Posterior vena cava (tissue), 2 donors: ENCODE results near the gene RRP12. TPM values are rescaled to one million over a fixed set of nuclear protein-coding genes. Genes with fewer than 3 reads are reported as not detected.
"Not testable (repeated sequence)": the region's sequence is repeated elsewhere in the genome, so short reads cannot be mapped to it uniquely, and the experiment has no call there.

Experiments used
- DNase-seq: peaks from one replicate; pipeline ENCODE4 v3.0.0-alpha.2; 2020; ENCODE audit warnings: low spot score
- intact Hi-C, 2 donors: fragments of 100-400 bp; cut with DNase I; formaldehyde crosslinking; loops; one replicate each; pipeline versions ENCODE4 v1.14.1 to v1.14.2; 2022 to 2023
- long read RNA-seq, 2 donors: library from polyadenylated mRNA; unstranded; transcript quantifications; one replicate each; pipeline ENCODE4 v2.0.0, GENCODE V29; 2020 to 2021
- total RNA-seq, 2 donors: library from RNA; stranded (reverse); fragmentation: NEBNext Ultra II Directional; extraction: Animal tissue kit (Norgen Biotek cat#: 25700); gene quantifications; one replicate each; pipeline ENCODE4 v1.2.1, GENCODE V29; 2021
- donor health status: DM: yes; HTN: yes; CAD: no.
- donor health status: DM: yes; HTN: yes; CAD: no.

Gene RRP12
- total RNA-seq, result 10 to 100 TPM; 16.7 to 25.9 TPM
- long read RNA-seq, donor 1, full-length matches to known transcripts, result 4 of 10 reads
- long read RNA-seq, donor 1, partial matches to known transcripts, result 4 of 10 reads
- long read RNA-seq, donor 1, other reads (novel, unspliced or antisense), result 2 of 10 reads
- long read RNA-seq, donor 2, full-length matches to known transcripts, result 2 of 36 reads
- long read RNA-seq, donor 2, partial matches to known transcripts, result 29 of 36 reads
- long read RNA-seq, donor 2, other reads (novel, unspliced or antisense), result 5 of 36 reads

GRCh38 chr10:97400665-97401454 lies at the start of gene RRP12:
Gene RRP12, minus strand, starts transcription at chr10:97401340. Its CDS starts 109 bp downstream, at chr10:97401231.
- intact Hi-C loops, result no loop called here
- DNase-seq, result peak; percentile 88

- intact Hi-C loops, result no loop called here
These were observed 49.7 kb upstream of the RRP12 start for GRCh38 chr10:97450828-97451227.

GRCh38 chr10:97445722-97446639 lies 44.8 kb upstream of the RRP12 start, which contains the start of the genes EXOSC1 and ZDHHC16:
Gene EXOSC1, minus strand, starts transcription at chr10:97446006. Its CDS starts 21 bp downstream, at chr10:97445985.
Gene ZDHHC16, plus strand, starts transcription at chr10:97446175. Its CDS starts 5,501 bp downstream, at chr10:97451676.
- intact Hi-C loops, result no loop called here
- peak; percentile 96 for DNase-seq

More at GRCh38 chr10:97450828-97451227, 49.7 kb upstream of the RRP12 start:
- DNase-seq, result no peak

GRCh38 chr10:97445357-97445721 lies 44.2 kb upstream of the RRP12 start:
- DNase-seq, result no peak
- intact Hi-C loops, result no loop called here

- intact Hi-C loops, result no loop called here
- DNase-seq, result no peak
These were observed 43.1 kb upstream of the RRP12 start for GRCh38 chr10:97444212-97444611.

GRCh38 chr10:97442277-97442676 lies 41.1 kb upstream of the RRP12 start:
- intact Hi-C loops, result no loop called here
- DNase-seq, result no peak

- DNase-seq, result no peak
- intact Hi-C loops, result no loop called here
These were observed 34.1 kb upstream of the RRP12 start for GRCh38 chr10:97435211-97435610.

GRCh38 chr10:97434557-97434956 lies 33.4 kb upstream of the RRP12 start:
- intact Hi-C loops, result no loop called here

GRCh38 chr10:97434055-97434454 lies 32.9 kb upstream of the RRP12 start:
- no peak for DNase-seq
- intact Hi-C loops, result no loop called here

More at GRCh38 chr10:97434557-97434956, 33.4 kb upstream of the RRP12 start:
- no peak for DNase-seq

- intact Hi-C loops, result no loop called here
- DNase-seq, result no peak
These were observed 27.4 kb upstream of the RRP12 start for GRCh38 chr10:97428572-97428981.

- no peak for DNase-seq
- intact Hi-C loops, result no loop called here
These were observed 26.5 kb upstream of the RRP12 start for GRCh38 chr10:97427571-97428179.

- no peak for DNase-seq
- intact Hi-C loops, result no loop called here
These were observed 25.8 kb upstream of the RRP12 start for GRCh38 chr10:97426776-97427570.

- intact Hi-C loops, result no loop called here
- DNase-seq, result peak; percentile 99
These were observed 25.0 kb upstream of the RRP12 start, which contains the start of gene PGAM1 for GRCh38 chr10:97425964-97426775. Gene PGAM1, plus strand, starts transcription at chr10:97426191. Its CDS starts 117 bp downstream, at chr10:97426308.

- intact Hi-C loops, DNase-seq: not testable (repeated sequence)
These were observed 22.6 kb upstream of the RRP12 start for GRCh38 chr10:97423757-97424098.

- intact Hi-C loops, result no loop called here
These were observed 15.4 kb upstream of the RRP12 start for GRCh38 chr10:97416565-97416964.

GRCh38 chr10:97412891-97413304 lies 11.8 kb upstream of the RRP12 start:
- DNase-seq, result no peak
- intact Hi-C loops, result no loop called here

More at GRCh38 chr10:97416565-97416964, 15.4 kb upstream of the RRP12 start:
- DNase-seq, result no peak

- no peak for DNase-seq
- intact Hi-C loops, result no loop called here
These were observed 10.3 kb upstream of the RRP12 start for GRCh38 chr10:97411406-97411805.
